SJCRH30 (cell line): ENCODE measurements around the gene NNT. TPM values are rescaled to one million over a fixed set of nuclear protein-coding genes. Genes with fewer than 3 reads are reported as not detected.
"Not testable (repeated sequence)": the region's sequence is repeated elsewhere in the genome, so short reads cannot be mapped to it uniquely, and the experiment has no call there.

Experiments used
- DNase-seq, 2 experiments: peaks; one replicate each; pipeline ENCODE4 v3.0.0-alpha.2; 2015 to 2020
- H3K27ac ChIP-seq: fragments of 250-450 bp; sonication (Bioruptor Pico); 2 replicates; pipeline ENCODE4 v1.5.1; 2020; ENCODE audit warnings: mild to moderate bottlenecking, moderate library complexity
- H3K27me3 ChIP-seq: fragments of 250-450 bp; sonication (Bioruptor Pico); 2 replicates; pipeline ENCODE4 v1.5.1; 2020; ENCODE audit warnings: mild to moderate bottlenecking, moderate library complexity
- H3K36me3 ChIP-seq: fragments of 250-450 bp; sonication (Bioruptor Pico); 2 replicates; pipeline ENCODE4 v1.5.1; 2020; ENCODE audit warnings: mild to moderate bottlenecking, moderate library complexity
- H3K4me1 ChIP-seq: fragments of 250-450 bp; sonication (Bioruptor Pico); 2 replicates; pipeline ENCODE4 v1.5.1; 2020; ENCODE audit warnings: mild to moderate bottlenecking, moderate library complexity
- H3K4me3 ChIP-seq: fragments of 250-450 bp; sonication (Bioruptor Pico); 2 replicates; pipeline ENCODE4 v1.5.1; 2020; ENCODE audit warnings: mild to moderate bottlenecking, moderate library complexity
- H3K9me3 ChIP-seq: fragments of 250-450 bp; sonication (Bioruptor Pico); replicated peaks from 2 replicates; pipeline ENCODE4 v1.5.1; 2020; ENCODE audit warnings: mild to moderate bottlenecking, moderate library complexity
- total RNA-seq: library from RNA; depleted of rRNA; stranded (reverse); fragments of >200 nt; shearing (Covaris generic); gene quantifications from 2 replicates; pipeline ENCODE4 v1.2.3, GENCODE V29; 2014

Gene NNT
- total RNA-seq, 1 experiment from 2014 or later, result 130 TPM

GRCh38 chr5:43571237-43571636 is 31.7 kb upstream of the NNT start:
- Histone ChIP-seq H3K4me3 (no peak overlapping the region), H3K27me3 (no peaks in the 10 kb centered on the region), H3K36me3 (peaks cover 9% of the 10 kb centered on the region; the same call in 1 of the 2 replicates), H3K9me3 (no peaks in the 10 kb centered on the region), H3K4me1 (0 out of 2 replicates have a peak, but pooled peaks cover 6% of the 10 kb centered on the region), H3K27ac (no peak overlapping the region)
- no peak for DNase-seq

DNA sequence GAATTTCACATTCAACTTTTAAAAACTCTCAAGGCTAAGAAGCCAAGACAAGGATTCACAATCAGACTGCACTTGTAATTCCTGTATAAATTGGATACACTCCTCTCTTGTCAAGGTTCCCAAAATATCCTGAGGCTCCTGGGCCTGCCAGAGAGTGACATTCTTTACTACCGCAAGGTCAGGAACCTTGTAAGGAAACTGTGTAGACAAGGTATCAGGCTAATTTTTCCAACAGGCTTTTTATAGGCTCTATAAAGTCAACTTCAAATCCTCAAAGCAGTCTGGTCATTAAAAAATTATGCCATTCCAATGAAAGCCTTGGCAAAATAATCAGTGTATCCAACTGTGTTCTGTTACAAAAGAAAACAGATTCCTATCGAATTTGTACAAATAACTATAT is 30.6 kb upstream of the NNT start:
- 0 out of 2 replicates have a peak, but pooled peaks cover 6% of the 10 kb centered on the region for H3K4me1 ChIP-seq
- DNase-seq, result no peak

GRCh38 chr5:43573058-43573457 is 29.9 kb upstream of the NNT start:
- 0 out of 2 replicates have a peak, but pooled peaks cover 6% of the 10 kb centered on the region for H3K4me1 ChIP-seq
- H3K9me3 ChIP-seq, result no peaks in the 10 kb centered on the region; the same call in 1 of the 2 replicates
- no peak for DNase-seq
- H3K27me3 ChIP-seq, result no peaks in the 10 kb centered on the region
- peaks cover 14% of the 10 kb centered on the region; the same call in 1 of the 2 replicates for H3K36me3 ChIP-seq
- H3K4me3 ChIP-seq, result no peak overlapping the region
- H3K27ac ChIP-seq, result no peak overlapping the region

More for the DNA sequence above, 30.6 kb upstream of the NNT start:
- H3K27ac ChIP-seq, result no peak overlapping the region
- H3K4me3 ChIP-seq, result no peak overlapping the region
- no peaks in the 10 kb centered on the region for H3K27me3 ChIP-seq
- peaks cover 14% of the 10 kb centered on the region; the same call in 1 of the 2 replicates for H3K36me3 ChIP-seq
- H3K9me3 ChIP-seq, result no peaks in the 10 kb centered on the region; the same call in 1 of the 2 replicates

- not testable (repeated sequence) for DNase-seq, H3K4me1 ChIP-seq, H3K27ac ChIP-seq, H3K4me3 ChIP-seq, H3K27me3 ChIP-seq, H3K9me3 ChIP-seq
- H3K36me3 ChIP-seq, result peaks cover 21% of the 10 kb centered on the region; the same call in 1 of the 2 replicates
Observed at GRCh38 chr5:43580402-43581210, 22.4 kb upstream of the NNT start.

GRCh38 chr5:43581398-43581797 is 21.6 kb upstream of the NNT start:
- no peaks in the 10 kb centered on the region for H3K4me1 ChIP-seq
- no peak overlapping the region for H3K27ac ChIP-seq

DNA sequence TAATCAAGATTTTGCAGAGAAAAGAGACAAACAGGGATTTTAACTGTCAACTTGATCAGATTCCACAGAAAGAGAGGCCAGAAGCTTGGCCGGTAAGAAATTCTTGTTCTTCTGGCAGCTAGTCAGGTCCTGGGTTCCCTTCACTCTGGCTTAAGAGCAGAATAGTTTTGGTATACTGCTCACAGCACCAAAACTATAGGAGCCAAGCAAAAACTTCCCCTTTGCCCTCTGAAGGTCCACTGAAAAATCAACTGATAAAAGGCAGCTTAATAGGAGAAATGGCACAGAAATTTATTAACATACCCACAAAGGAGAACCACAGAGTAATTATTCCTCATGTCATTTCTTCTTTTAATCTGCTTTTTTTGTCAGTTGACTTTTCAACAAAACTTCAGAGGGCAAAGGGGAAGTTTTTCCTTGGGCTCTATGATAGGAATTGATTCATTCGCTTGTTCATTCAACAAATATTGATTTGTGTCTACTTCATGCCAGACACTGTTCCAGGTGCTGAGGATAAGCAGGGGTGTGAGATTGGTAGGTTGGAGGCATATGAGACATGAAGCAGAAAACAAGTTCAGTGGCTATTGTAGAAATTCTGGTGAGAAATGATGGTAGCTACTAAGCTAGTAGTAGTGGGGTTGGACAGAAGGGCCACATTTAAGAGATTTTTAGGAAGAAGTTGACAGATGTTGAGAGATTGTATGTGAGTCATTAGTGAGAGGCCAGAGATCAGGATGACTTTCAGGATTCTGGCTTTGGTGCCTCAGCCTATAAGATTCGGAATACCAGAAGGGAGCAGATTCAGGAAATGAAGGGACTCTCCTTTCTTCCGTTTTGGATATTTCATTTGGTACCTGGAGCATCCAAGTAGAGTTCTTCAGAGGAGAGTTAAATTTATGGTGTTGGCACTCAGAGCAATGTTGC is 20.6 kb upstream of the NNT start:
- peaks cover 15% of the 10 kb centered on the region; the same call in 1 of the 2 replicates for H3K36me3 ChIP-seq

More at GRCh38 chr5:43581398-43581797, 21.6 kb upstream of the NNT start:
- H3K27me3 ChIP-seq, result no peaks in the 10 kb centered on the region
- peaks cover 19% of the 10 kb centered on the region; the same call in 1 of the 2 replicates for H3K36me3 ChIP-seq
- DNase-seq, result no peak
- no peaks in the 10 kb centered on the region; the same call in 1 of the 2 replicates for H3K9me3 ChIP-seq
- H3K4me3 ChIP-seq, result no peak overlapping the region

DNA sequence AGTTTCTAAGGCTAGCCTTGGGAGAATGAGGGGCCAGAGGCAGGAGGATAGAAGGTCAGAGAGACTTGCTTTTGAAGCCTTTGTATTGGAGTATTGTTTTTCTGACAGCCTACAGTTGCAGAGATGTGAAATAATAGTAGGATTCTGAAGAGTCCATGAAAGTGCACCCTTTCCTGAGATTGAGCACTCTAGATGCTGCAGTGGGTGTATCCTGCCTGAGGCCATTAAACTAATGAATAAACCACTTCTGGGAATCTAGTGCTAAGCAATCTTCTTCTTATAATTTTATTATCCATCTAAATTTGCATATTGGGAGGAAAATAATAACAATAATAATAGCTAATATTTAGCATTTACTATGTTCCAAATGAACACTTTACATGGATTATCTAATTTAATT is 19.3 kb upstream of the NNT start:
- Histone ChIP-seq H3K4me3 (no peak overlapping the region), H3K9me3 (no peaks in the 10 kb centered on the region), H3K36me3 (peaks cover 15% of the 10 kb centered on the region; the same call in 1 of the 2 replicates), H3K4me1 (no peaks in the 10 kb centered on the region), H3K27me3 (no peaks in the 10 kb centered on the region), H3K27ac (no peak overlapping the region)
- DNase-seq, result no peak

More for the DNA sequence above, 20.6 kb upstream of the NNT start:
- Histone ChIP-seq H3K4me1 (no peaks in the 10 kb centered on the region), H3K9me3 (no peaks in the 10 kb centered on the region), H3K4me3 (no peak overlapping the region), H3K27me3 (no peaks in the 10 kb centered on the region), H3K27ac (no peak overlapping the region)
- DNase-seq, result no peak

DNA sequence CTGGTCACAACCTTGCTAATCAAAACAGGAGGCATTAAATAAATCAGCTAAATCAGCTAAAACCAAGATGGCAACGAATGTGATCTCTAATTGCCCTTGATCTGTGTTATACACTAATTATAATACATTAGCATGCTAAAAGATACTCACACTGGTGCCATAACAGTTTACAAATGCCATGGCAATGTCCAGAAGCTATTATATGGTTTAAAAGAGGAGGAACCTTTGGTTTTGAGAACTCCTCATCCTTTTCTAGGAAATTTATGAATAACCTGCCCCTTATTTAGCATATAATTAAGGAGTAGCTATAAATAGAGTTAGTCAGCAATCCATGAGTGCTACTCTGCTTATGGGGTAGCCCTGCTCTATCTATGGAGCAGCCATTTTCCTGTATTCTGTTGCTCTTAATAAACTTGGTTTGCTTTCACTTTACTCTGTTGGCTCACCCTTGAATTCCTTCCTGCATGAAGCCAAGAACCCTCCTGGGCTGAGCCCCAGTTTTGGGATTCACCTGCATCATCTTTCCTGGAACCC is 18.7 kb upstream of the NNT start:
- no peak for DNase-seq

DNA sequence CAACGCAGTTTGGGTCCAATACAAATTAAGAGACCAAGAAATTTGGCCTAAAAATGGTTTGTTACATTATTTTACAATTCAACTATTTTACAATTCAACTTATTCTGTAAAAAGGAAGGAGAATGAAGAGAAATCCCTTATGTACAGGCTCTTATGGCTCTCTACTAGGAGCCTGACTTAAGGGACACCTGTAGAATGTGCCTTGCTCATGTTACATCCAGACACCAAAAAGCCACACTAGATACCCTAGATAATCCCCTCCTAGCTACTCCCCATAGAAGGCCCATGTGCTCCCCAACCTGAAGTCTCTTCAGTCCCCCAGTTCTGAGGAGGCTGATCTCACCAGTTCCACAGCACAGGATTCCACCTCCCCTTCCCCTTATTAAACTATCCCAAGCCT is 14.1 kb upstream of the NNT start:
- DNase-seq, result no peak
- Histone ChIP-seq H3K4me1 (no peaks in the 10 kb centered on the region), H3K27me3 (no peaks in the 10 kb centered on the region), H3K36me3 (peaks cover 15% of the 10 kb centered on the region), H3K27ac (no peak overlapping the region), H3K4me3 (no peak overlapping the region), H3K9me3 (no peaks in the 10 kb centered on the region)

More for the DNA sequence above, 18.7 kb upstream of the NNT start:
- Histone ChIP-seq H3K4me1 (no peaks in the 10 kb centered on the region), H3K27ac (no peak overlapping the region), H3K9me3 (no peaks in the 10 kb centered on the region), H3K4me3 (no peak overlapping the region), H3K36me3 (peaks cover 13% of the 10 kb centered on the region; the same call in 1 of the 2 replicates), H3K27me3 (no peaks in the 10 kb centered on the region)

GRCh38 chr5:43589310-43589709 is 13.7 kb upstream of the NNT start:
- Histone ChIP-seq H3K9me3 (no peaks in the 10 kb centered on the region), H3K27ac (no peak overlapping the region), H3K36me3 (peaks cover 13% of the 10 kb centered on the region), H3K4me1 (no peaks in the 10 kb centered on the region), H3K27me3 (no peaks in the 10 kb centered on the region), H3K4me3 (no peak overlapping the region)
- DNase-seq, result no peak

- Histone ChIP-seq H3K27ac (no peak overlapping the region), H3K36me3 (peaks cover 8% of the 10 kb centered on the region), H3K9me3 (no peaks in the 10 kb centered on the region), H3K4me1 (no peaks in the 10 kb centered on the region), H3K27me3 (no peaks in the 10 kb centered on the region), H3K4me3 (no peak overlapping the region)
- no peak for DNase-seq
Observed at GRCh38 chr5:43590700-43591099, 12.3 kb upstream of the NNT start.

GRCh38 chr5:43592363-43592762 is 10.6 kb upstream of the NNT start:
- H3K4me1 ChIP-seq, result no peaks in the 10 kb centered on the region
- no peak overlapping the region for H3K27ac ChIP-seq
- H3K27me3 ChIP-seq, result no peaks in the 10 kb centered on the region
- H3K36me3 ChIP-seq, result peaks cover 9% of the 10 kb centered on the region
- H3K4me3 ChIP-seq, result no peak overlapping the region
- DNase-seq, result no peak
- no peaks in the 10 kb centered on the region for H3K9me3 ChIP-seq

GRCh38 chr5:43598927-43599326 is 4.1 kb upstream of the NNT start:
- peaks cover 15% of the 10 kb centered on the region for H3K4me1 ChIP-seq
- H3K27ac ChIP-seq, H3K36me3 ChIP-seq, H3K9me3 ChIP-seq, DNase-seq, H3K4me3 ChIP-seq, H3K27me3 ChIP-seq: not testable (repeated sequence)

GRCh38 chr5:43601454-43602260 is 1.3 kb upstream of the NNT start:
- DNase-seq, result peak; percentile 35 to 75
- H3K27me3 ChIP-seq, result no peaks in the 10 kb centered on the region
- H3K27ac ChIP-seq, result peak overlapping the region; percentile 98
- H3K9me3 ChIP-seq, result no peaks in the 10 kb centered on the region
- H3K4me3 ChIP-seq, result peak overlapping the region; percentile 90
- peaks cover 15% of the 10 kb centered on the region for H3K4me1 ChIP-seq
- peaks cover 4% of the 10 kb centered on the region for H3K36me3 ChIP-seq
